ENCODE results near the gene HLCS.
A peak's percentile ranks its signal among the peaks of the same experiment; 100 is the strongest.

Gene HLCS

GRCh38 chr21:36985751-36986594 is 19.5 kb upstream of the HLCS start:
- DNase-seq (ENCODE audit: low read depth): no peak

GRCh38 chr21:36981977-36982700 is 15.7 kb upstream of the HLCS start:
- no peak for DNase-seq (ENCODE audit: low read depth)

GRCh38 chr21:36981049-36981391 is 14.6 kb upstream of the HLCS start:
- no peak for DNase-seq (ENCODE audit: low read depth)

GRCh38 chr21:36980280-36981048 is 14.0 kb upstream of the HLCS start:
- no peak for DNase-seq (ENCODE audit: low read depth)

GRCh38 chr21:36976882-36977651 is 10.6 kb upstream of the HLCS start:
- DNase-seq (ENCODE audit: low read depth): peak; percentile 58

GRCh38 chr21:36976228-36976861 is 9.9 kb upstream of the HLCS start:
- DNase-seq (ENCODE audit: low read depth): no peak

GRCh38 chr21:36974851-36975192 is 8.4 kb upstream of the HLCS start:
- no peak for DNase-seq (ENCODE audit: low read depth)

GRCh38 chr21:36973986-36974850 is 7.7 kb upstream of the HLCS start:
- no peak for DNase-seq (ENCODE audit: low read depth)

GRCh38 chr21:36968976-36969375 is 2.5 kb upstream of the HLCS start:
- no peak for DNase-seq (ENCODE audit: low read depth)

- no peak for DNase-seq (ENCODE audit: low read depth)
Observed at GRCh38 chr21:36968414-36968813, 1.9 kb upstream of the HLCS start.

GRCh38 chr21:36966821-36967768 is 626 bp upstream of the HLCS start:
- DNase-seq (ENCODE audit: low read depth): no peak

GRCh38 chr21:36965720-36966065 is 776 bp downstream of the HLCS start:
- DNase-seq (ENCODE audit: low read depth): no peak

GRCh38 chr21:36964827-36965719 is 1.4 kb downstream of the HLCS start:
- no peak for DNase-seq (ENCODE audit: low read depth)

- no peak for DNase-seq (ENCODE audit: low read depth)
Observed at GRCh38 chr21:36964398-36964797, 2.1 kb downstream of the HLCS start.

GRCh38 chr21:36962098-36962780 is 4.2 kb downstream of the HLCS start:
- no peak for DNase-seq (ENCODE audit: low read depth)

GRCh38 chr21:36960676-36961284 is 5.7 kb downstream of the HLCS start:
- DNase-seq (ENCODE audit: low read depth): no peak

GRCh38 chr21:36959020-36959835 is 7.2 kb downstream of the HLCS start:
- DNase-seq (ENCODE audit: low read depth): no peak

Data from stromal cell of bone marrow (primary cell).